Fibroblast of villous mesenchyme (primary cell): ENCODE measurements around the gene MFSD6L. TPM values are rescaled to one million over a fixed set of nuclear protein-coding genes. Genes with fewer than 3 reads are reported as not detected.
A peak's percentile ranks its signal among the peaks of the same experiment; 100 is the strongest.

Experiments used
- DNase-seq: peaks from one replicate; pipeline ENCODE4 v3.0.0-alpha.2; 2010; ENCODE audit warnings: low read depth
- H3K4me3 ChIP-seq: 2 replicates; pipeline ENCODE4 v1.5.1; 2011; ENCODE audit warnings: low read depth, mild to moderate bottlenecking, low read length
- total RNA-seq: library from RNA; depleted of rRNA; stranded (reverse); fragments of >200 nt; gene quantifications from 2 replicates; pipeline ENCODE4 v1.2.3, GENCODE V29; 2012
- TF ChIP-seq, protein P1 (sequence below): IDR thresholded peaks from 2 replicates; pipeline ENCODE4 v1.5.1; 2012; ENCODE audit warnings: low read depth, mild to moderate bottlenecking, low read length; ENCODE audit not compliant: insufficient read depth

Gene MFSD6L
- total RNA-seq, 1 donor, result not detected

DNA sequence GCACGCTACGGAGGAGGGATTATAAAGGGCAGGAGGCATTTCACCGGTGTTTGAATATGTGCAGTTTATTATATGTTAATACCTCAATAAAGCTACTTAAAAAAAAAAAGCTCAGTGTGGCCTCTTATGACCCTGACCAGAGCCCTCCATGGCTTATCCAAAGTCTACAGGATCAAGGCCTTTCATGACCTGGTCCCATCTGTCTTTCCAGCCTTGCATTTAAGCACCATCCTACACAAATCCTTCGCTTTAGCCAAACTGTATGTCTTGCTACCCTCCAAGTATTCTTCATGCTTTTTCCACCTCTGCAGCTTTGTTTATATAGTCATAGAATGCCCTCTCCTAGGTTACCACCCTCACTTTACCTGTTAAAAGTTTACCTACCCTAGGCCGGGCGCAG, 6.5 kb downstream of the MFSD6L start:
- DNase-seq, result no peak
- H3K4me3 ChIP-seq, result no peak overlapping the region
- TF ChIP-seq, protein P1, sequence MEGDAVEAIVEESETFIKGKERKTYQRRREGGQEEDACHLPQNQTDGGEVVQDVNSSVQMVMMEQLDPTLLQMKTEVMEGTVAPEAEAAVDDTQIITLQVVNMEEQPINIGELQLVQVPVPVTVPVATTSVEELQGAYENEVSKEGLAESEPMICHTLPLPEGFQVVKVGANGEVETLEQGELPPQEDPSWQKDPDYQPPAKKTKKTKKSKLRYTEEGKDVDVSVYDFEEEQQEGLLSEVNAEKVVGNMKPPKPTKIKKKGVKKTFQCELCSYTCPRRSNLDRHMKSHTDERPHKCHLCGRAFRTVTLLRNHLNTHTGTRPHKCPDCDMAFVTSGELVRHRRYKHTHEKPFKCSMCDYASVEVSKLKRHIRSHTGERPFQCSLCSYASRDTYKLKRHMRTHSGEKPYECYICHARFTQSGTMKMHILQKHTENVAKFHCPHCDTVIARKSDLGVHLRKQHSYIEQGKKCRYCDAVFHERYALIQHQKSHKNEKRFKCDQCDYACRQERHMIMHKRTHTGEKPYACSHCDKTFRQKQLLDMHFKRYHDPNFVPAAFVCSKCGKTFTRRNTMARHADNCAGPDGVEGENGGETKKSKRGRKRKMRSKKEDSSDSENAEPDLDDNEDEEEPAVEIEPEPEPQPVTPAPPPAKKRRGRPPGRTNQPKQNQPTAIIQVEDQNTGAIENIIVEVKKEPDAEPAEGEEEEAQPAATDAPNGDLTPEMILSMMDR, result no peak

DNA sequence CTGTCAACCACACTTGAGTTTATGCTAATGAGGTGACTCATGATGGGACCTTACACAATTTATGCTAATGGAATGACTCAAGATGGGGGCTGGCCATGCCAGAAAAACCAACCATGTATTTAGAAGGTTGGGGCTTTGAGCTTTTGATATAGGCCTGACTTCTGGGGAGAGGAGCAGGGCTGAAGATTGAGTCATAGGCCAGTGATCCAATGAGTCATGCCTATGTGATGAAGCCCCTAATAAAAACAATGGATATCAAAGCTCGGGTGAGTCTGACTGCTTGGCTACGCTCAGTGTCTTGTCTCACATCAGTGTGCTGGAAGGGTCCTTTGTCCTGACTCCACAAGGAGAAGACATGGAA, 7.3 kb downstream of the MFSD6L start:
- H3K4me3 ChIP-seq, result no peak overlapping the region
- peak; percentile 59 for DNase-seq
- TF ChIP-seq, protein P1, result no peak

DNA sequence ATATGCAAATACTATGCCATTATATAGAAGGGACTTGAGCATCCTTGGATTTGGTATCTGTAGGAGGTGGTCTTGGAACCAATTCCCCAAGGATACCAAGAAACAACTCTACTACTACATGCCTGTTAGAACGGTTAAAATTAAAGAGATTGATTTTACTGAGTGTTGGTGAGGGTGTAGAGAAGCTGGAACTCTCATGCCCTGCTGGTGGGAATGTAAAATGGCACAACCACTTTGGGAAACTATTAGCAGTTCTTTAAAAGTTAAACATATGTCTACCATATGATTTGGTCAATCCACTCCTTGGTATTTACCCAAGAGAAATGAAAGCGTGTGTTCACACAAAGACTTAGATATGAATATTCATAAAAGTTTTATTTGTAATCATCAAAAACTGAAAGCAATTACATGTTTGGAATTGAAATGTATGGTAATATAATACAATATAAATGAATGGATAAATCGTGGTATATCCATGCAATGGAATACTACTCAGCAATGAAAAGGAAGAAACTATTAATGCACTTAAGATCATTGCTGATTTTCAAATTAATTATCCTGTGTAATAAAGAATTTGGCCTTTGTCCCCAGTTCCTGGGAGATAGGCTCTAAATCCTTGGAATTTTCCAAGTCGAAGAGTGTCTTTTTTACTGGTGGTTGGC, 7.8 kb downstream of the MFSD6L start:
- DNase-seq, result no peak
- TF ChIP-seq, protein P1, result no peak
- no peak overlapping the region for H3K4me3 ChIP-seq

DNA sequence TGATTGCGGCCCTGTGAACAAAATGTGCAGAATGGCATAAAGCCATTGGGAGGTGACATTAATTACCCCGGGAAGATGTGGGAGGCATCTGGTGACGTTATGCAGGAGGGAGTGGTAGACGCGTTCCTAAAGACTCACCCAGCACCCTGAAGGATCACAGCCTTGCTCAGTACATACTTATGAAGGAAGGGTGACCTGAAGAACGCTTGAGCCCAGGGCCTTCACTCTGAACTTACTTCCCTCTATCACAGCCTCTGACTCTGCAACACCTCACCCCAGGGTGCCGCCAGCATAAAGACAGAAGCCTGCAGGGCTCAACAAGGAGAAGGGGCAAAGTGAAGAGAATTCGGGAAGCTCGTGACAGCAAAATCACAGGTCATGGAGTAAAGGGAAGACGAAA, 9.4 kb downstream of the MFSD6L start:
- TF ChIP-seq, protein P1, result no peak
- no peak overlapping the region for H3K4me3 ChIP-seq
- no peak for DNase-seq

DNA sequence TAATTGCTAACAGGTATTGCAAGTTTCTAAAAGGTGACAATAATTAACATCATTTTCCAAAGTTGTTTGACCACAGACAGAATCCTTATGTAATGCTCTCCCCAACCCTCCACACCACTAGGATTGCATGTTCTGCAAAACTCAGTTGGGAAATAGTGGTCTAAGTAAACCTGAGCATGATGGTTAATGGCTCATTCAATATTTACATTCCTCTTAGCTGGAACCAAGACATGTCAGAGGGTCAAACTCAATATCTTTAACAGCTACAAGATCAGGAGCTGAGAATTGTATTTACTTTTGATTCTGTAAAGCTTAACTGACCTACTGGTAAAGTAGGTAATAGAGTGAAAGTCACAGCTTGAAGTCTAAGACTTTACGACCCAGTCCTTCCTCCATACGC, 10.2 kb downstream of the MFSD6L start:
- H3K4me3 ChIP-seq, result no peak overlapping the region
- DNase-seq, result peak; percentile 14
- TF ChIP-seq, protein P1, result no peak

DNA sequence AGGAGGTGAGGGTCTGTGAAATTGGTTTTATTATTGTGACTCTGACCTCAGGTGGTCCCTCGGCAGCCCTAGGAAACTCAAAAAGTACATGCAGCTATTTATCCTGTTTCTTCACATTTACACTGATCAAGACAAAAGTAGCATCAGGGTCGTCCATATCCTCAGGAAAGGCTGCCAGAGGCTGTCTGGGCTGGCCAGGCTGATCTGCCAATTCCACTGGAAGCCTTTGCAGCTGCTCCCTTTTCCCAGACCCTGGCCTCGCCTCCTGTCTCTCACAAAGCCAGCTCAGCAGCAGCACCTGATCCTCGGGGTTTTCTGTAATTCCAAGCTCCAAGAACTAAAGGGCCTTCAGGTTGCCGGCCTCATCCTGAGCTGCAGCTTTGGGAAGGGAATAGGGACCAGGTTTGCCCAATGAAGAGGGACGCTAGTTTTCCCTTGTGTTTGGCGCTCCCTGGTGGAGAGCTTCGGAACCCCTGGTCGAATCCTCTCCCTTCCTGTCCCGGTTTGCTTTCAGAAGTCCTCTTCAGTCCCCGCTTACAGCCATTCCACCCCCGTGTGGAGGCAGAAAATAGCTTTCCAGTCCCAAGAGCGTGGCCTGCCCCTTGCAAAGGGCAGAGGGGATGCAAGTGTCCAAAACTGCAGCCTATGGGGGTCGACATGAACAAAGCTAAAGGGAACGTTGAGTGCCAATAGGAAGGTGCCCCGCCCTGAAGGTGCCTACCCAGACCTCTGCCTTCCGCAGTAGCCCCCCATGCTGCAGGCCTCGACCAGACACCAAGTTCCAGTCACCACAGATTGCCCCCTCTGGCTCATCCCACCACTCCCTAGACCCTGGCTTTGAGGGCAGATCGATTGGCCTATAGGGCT, 13.4 kb downstream of the MFSD6L start:
- peak; percentile 61 for DNase-seq
- TF ChIP-seq, protein P1, result peak; percentile 92
- H3K4me3 ChIP-seq, result no peak overlapping the region
